ENCODE data around the gene SLCO3A1.

SLCO3A1 gene

DNA sequence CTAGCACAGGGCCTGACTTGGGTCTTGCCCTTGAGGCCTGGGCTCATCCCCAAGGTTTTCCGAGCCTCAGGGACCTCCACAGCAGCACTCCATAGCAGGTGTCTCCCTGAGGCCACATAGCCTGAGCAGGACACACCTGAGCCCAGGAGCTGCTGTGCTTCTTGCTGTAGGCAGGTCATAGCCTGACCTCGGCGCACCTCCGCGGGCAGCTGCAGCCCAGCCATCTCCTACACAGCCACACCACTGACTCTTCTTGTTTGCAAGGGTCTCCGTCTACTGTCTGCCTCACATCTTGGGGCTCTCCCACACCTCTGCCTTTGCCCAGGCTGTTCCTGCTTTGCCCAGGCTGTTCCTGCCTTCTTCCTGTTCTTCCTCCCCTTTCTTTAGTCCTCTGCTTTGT, 224.8 kb downstream of the SLCO3A1 start:
- Histone ChIP-seq H3K36me3 (ENCODE audit: control insufficient read depth in 1 of 2, insufficient read depth in 2 of 2, low read length in 2 of 2) (no peaks in the 10 kb centered on the region), H3K27ac (ENCODE audit: low read length) (no peak overlapping the region), H3K9me3 (ENCODE audit: control insufficient read depth in 1 of 2, low read length in 2 of 2) (no peaks in the 10 kb centered on the region), H3K4me3 (ENCODE audit: low read depth in 1 of 2, low read length in 2 of 2) (no peak overlapping the region), H3K27me3 (ENCODE audit: low read depth, low read length) (no peaks in the 10 kb centered on the region), H3K4me1 (ENCODE audit: control insufficient read depth in 1 of 2, insufficient read depth in 2 of 2, low read length in 2 of 2) (peaks cover 0 to 19% of the 10 kb centered on the region in 2 donors)

DNA sequence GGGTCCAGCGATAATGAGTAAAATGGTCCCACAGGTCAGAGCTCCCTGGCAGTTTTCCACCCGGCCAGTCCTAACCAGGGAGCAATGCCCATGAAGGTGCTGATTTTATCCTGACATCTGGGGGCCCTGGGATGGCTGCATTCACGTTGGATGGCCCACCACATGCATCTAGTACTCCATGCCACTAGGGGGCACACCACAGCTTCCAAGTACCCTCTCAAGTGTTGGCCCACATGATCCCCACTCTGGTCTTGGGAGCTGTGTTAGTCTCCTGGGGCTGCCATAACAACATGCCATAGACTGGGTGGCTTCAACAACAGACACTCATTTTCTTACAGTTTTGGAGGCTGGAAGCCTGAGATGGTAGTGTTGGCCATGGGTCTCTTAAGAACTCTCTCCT, 225.5 kb downstream of the SLCO3A1 start:
- peaks cover 0 to 19% of the 10 kb centered on the region in 2 donors for H3K4me1 ChIP-seq (ENCODE audit: control insufficient read depth in 1 of 2, insufficient read depth in 2 of 2, low read length in 2 of 2)
- H3K27ac ChIP-seq (ENCODE audit: low read length): no peak overlapping the region
- H3K27me3 ChIP-seq (ENCODE audit: low read depth, low read length): no peaks in the 10 kb centered on the region
- no peaks in the 10 kb centered on the region for H3K36me3 ChIP-seq (ENCODE audit: control insufficient read depth in 1 of 2, insufficient read depth in 2 of 2, low read length in 2 of 2)
- H3K9me3 ChIP-seq (ENCODE audit: control insufficient read depth in 1 of 2, low read length in 2 of 2): no peaks in the 10 kb centered on the region
- H3K4me3 ChIP-seq (ENCODE audit: low read depth in 1 of 2, low read length in 2 of 2): no peak overlapping the region

DNA sequence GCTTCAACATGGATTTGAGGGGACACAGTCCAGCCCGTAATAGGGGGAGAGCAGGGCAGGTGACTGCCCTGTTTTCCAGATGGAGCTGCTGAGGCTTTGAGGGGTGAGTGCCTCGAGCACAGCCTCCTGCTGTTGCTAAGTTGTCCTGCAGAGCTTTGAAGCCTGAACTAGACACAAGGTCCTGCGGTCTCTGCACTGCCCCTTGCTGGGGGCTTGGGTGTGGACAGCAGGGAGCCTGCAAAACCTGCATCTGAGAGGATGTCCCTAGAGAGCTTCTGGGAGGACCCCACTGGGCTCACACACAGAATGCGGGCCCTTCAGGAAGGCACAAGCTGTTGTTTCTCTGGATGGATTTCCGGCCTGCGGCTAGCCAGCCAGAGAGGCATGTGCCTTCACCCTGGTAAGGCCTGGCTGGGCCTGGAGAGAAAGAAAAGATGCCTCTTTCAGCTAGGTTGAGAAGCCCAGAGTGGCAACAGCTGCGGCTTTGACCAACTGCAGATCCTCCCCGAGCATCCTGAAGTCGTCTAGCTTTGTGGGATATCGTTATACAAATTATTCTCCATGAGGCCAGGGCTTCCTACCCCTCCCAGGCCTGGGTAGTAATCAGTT, 226.2 kb downstream of the SLCO3A1 start:
- H3K4me3 ChIP-seq (ENCODE audit: low read depth in 1 of 2, low read length in 2 of 2): no peak overlapping the region
- H3K36me3 ChIP-seq (ENCODE audit: control insufficient read depth in 1 of 2, insufficient read depth in 2 of 2, low read length in 2 of 2): no peaks in the 10 kb centered on the region
- H3K27ac ChIP-seq (ENCODE audit: low read length): no peak overlapping the region
- H3K27me3 ChIP-seq (ENCODE audit: low read depth, low read length): no peaks in the 10 kb centered on the region
- H3K9me3 ChIP-seq (ENCODE audit: control insufficient read depth in 1 of 2, low read length in 2 of 2): no peaks in the 10 kb centered on the region
- peaks cover 0 to 13% of the 10 kb centered on the region in 2 donors for H3K4me1 ChIP-seq (ENCODE audit: control insufficient read depth in 1 of 2, insufficient read depth in 2 of 2, low read length in 2 of 2)

DNA sequence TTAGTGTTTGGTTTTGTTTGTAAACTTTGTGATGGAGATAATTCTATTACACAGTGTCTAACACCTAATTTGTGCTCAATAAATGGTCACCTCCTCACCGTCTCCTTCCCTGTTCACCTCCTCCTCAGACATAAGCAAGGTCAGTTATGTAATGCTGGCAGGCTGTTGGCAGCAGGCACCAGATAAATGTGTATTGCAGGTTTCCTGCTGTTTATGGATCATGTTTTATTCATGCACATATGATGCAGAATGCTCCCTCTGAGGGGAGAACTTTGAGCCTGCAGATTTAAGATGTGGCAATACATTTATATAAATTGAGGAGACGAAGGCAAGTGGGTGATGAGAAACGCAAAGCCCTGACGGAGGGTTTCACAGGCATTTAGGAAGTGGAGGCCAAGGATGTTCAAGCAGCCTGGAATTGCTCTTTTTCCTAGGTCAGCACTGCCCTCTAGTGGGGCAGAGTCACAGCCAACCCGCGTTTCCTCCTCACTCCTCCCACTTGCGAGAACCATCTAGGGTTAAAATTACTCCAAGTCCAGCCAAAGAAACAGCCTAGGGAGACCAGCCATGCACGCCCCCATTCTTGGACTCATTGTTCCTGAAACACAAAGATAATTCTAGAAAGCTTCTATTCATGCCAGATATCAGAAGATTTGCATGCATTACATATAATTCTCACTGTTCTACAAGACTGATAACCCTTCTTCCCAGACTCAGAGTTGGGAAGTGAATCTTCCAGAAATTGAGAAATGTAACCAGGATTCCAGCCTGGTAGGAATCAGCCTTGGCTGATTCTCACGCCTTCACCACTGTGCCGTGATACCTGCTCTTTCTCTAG, 228.7 kb downstream of the SLCO3A1 start:
- no peaks in the 10 kb centered on the region for H3K9me3 ChIP-seq (ENCODE audit: control insufficient read depth in 1 of 2, low read length in 2 of 2)
- H3K27me3 ChIP-seq (ENCODE audit: low read depth, low read length): no peaks in the 10 kb centered on the region
- H3K27ac ChIP-seq (ENCODE audit: low read length): no peak overlapping the region
- peaks cover 0 to 11% of the 10 kb centered on the region in 2 donors for H3K4me1 ChIP-seq (ENCODE audit: control insufficient read depth in 1 of 2, insufficient read depth in 2 of 2, low read length in 2 of 2)
- no peaks in the 10 kb centered on the region for H3K36me3 ChIP-seq (ENCODE audit: control insufficient read depth in 1 of 2, insufficient read depth in 2 of 2, low read length in 2 of 2)
- H3K4me3 ChIP-seq (ENCODE audit: low read depth in 1 of 2, low read length in 2 of 2): no peak overlapping the region

DNA sequence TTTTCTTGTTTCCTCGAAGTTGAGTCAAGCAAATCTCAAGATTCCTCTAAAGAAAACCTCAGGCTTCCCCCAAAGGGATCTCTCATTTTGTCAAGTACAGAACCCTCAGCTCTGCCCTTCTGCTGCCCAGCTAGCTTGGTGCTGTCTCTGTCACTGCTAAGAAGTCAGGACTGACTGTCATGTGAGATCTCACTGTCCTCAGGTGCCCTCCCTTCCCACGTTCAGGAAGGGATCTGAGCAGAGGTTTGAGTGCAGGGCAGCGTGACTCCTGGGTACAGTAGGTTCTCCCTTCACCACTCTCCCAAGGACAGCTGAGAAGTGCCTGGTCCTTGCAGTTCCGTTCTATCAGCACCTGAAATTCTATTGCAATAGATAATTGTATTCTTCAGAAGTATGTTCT, 229.7 kb downstream of the SLCO3A1 start:
- Histone ChIP-seq H3K9me3 (ENCODE audit: control insufficient read depth in 1 of 2, low read length in 2 of 2) (no peaks in the 10 kb centered on the region), H3K4me3 (ENCODE audit: low read depth in 1 of 2, low read length in 2 of 2) (no peak overlapping the region), H3K27ac (ENCODE audit: low read length) (no peak overlapping the region), H3K27me3 (ENCODE audit: low read depth, low read length) (no peaks in the 10 kb centered on the region), H3K36me3 (ENCODE audit: control insufficient read depth in 1 of 2, insufficient read depth in 2 of 2, low read length in 2 of 2) (no peaks in the 10 kb centered on the region), H3K4me1 (ENCODE audit: control insufficient read depth in 1 of 2, insufficient read depth in 2 of 2, low read length in 2 of 2) (peaks cover 0 to 11% of the 10 kb centered on the region in 2 donors)

DNA sequence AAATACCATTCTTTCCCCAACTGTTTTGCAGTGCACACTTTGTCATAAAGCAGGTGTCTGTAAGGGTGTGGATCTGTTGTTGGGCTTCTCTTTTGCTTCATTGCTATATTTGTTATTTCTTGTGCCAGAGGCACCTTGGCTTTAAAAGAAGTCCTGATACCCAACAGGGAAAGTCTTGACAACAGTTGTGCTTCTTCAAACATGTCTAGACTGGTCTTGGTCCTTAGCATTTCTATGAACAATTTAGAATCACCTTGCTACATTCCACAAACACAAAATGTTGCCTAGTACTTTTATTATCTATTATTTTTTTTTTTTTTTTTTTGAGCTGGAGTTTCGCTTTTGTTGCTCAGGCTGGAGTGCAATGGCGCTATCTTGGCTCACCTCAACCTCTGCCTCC, 233.7 kb downstream of the SLCO3A1 start:
- no peak overlapping the region for H3K27ac ChIP-seq (ENCODE audit: low read length)
- H3K4me1 ChIP-seq (ENCODE audit: control insufficient read depth in 1 of 2, insufficient read depth in 2 of 2, low read length in 2 of 2): peaks cover 0 to 3% of the 10 kb centered on the region in 2 donors
- no peaks in the 10 kb centered on the region for H3K9me3 ChIP-seq (ENCODE audit: control insufficient read depth in 1 of 2, low read length in 2 of 2)
- H3K27me3 ChIP-seq (ENCODE audit: low read depth, low read length): no peaks in the 10 kb centered on the region
- H3K36me3 ChIP-seq (ENCODE audit: control insufficient read depth in 1 of 2, insufficient read depth in 2 of 2, low read length in 2 of 2): no peaks in the 10 kb centered on the region
- no peak overlapping the region for H3K4me3 ChIP-seq (ENCODE audit: low read depth in 1 of 2, low read length in 2 of 2)

DNA sequence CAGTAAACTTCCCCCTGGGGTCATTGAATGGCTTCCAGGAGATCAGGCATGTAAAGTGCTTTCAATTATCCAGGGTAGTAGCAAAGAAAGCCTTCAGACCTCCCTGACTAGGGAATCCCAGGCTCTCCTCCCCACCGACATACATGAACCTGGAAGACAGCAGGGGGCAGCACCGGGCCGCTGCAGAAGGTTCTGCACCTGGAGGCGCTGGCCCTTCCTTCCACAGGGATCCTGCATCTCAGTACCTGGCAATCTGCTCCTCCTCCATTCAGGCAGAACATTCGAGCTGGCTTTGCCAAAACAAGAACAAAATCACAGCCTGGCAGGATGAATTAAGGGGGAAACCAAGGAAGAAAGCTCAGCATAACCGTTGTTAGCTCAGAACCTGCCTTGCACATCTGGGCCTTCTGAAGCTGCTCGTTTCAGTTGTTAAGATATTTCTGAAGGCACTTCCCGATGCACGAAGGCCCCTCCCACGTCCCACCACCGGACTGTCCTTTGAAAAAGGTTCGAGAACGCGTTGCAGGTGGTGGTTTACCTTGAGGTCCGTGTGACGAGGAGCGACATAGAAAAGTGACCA, 237.7 kb downstream of the SLCO3A1 start:
- Histone ChIP-seq H3K4me1 (ENCODE audit: control insufficient read depth in 1 of 2, insufficient read depth in 2 of 2, low read length in 2 of 2) (no peaks in the 10 kb centered on the region), H3K36me3 (ENCODE audit: control insufficient read depth in 1 of 2, insufficient read depth in 2 of 2, low read length in 2 of 2) (peaks cover 0 to 8% of the 10 kb centered on the region in 2 donors), H3K4me3 (ENCODE audit: low read depth in 1 of 2, low read length in 2 of 2) (no peak overlapping the region), H3K27ac (ENCODE audit: low read length) (no peak overlapping the region), H3K27me3 (ENCODE audit: low read depth, low read length) (no peaks in the 10 kb centered on the region), H3K9me3 (ENCODE audit: control insufficient read depth in 1 of 2, low read length in 2 of 2) (no peaks in the 10 kb centered on the region)

DNA sequence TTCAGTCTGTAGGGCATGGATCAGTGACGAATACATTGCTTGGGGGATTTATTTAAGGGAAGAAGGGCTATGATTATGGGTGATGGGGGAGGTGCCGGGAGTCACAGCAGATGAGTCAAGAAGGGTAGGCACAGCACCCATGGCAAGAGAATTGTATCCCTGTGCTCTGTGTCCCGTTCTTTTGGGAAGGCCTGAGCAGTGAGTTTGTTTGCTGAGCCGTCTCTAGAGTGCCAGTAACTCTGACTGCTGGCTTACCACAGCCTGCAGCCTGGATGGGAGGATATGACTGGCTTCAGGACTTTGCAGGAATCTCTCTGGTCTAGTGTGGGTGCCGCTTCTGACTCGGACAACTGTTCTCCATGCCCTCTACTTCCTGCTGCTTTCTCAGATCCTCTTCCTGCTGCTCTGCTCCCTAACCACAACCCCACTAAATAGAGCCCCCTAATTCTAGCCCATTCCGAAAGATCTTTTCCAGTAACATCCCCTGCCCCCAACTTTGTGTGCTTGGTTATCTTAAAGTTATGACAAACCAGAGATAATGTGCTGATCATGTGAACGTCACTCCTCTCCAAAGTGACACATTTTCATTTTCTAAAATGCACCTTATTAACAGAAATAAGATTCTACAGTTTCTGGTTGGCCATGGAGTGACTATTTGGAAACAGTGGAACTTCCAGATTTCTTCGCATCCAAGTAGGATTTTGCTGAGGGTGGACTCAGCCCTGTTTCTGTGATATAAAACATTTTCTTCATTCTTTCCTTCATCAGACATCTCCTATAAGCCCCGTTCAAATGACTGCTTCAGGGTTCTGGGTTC, 239.0 kb downstream of the SLCO3A1 start:
- Histone ChIP-seq H3K27ac (ENCODE audit: low read length) (no peak overlapping the region), H3K4me1 (ENCODE audit: control insufficient read depth in 1 of 2, insufficient read depth in 2 of 2, low read length in 2 of 2) (peaks cover 0 to 3% of the 10 kb centered on the region in 2 donors)

DNA sequence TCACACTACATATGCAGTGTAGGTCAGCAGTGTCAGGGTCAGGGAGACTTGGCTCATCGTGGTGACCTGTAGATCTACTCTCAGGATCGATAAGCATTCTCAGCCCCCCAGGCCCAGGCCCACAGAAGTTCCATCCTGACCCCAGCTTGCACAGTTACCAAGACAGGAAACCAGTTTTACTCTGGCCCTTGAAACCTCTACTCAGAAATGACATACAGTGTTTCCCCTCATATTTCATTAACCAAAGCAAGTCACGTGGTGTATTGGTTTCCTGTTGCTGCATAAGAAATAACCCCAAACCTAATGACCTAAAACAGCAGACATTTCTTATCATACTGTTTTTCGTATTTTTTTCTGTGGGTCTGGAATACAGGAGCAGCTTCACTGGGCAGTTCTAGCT, 242.2 kb downstream of the SLCO3A1 start:
- H3K36me3 ChIP-seq (ENCODE audit: control insufficient read depth in 1 of 2, insufficient read depth in 2 of 2, low read length in 2 of 2): peaks cover 0 to 9% of the 10 kb centered on the region in 2 donors
- peaks cover 0 to 14% of the 10 kb centered on the region in 2 donors for H3K4me1 ChIP-seq (ENCODE audit: control insufficient read depth in 1 of 2, insufficient read depth in 2 of 2, low read length in 2 of 2)
- no peak overlapping the region for H3K27ac ChIP-seq (ENCODE audit: low read length)
- no peaks in the 10 kb centered on the region for H3K9me3 ChIP-seq (ENCODE audit: control insufficient read depth in 1 of 2, low read length in 2 of 2)
- H3K4me3 ChIP-seq (ENCODE audit: low read depth in 1 of 2, low read length in 2 of 2): no peak overlapping the region
- H3K27me3 ChIP-seq (ENCODE audit: low read depth, low read length): no peaks in the 10 kb centered on the region

More for the DNA sequence above, 239.0 kb downstream of the SLCO3A1 start:
- peaks cover 0 to 9% of the 10 kb centered on the region in 2 donors for H3K36me3 ChIP-seq (ENCODE audit: control insufficient read depth in 1 of 2, insufficient read depth in 2 of 2, low read length in 2 of 2)
- no peaks in the 10 kb centered on the region for H3K9me3 ChIP-seq (ENCODE audit: control insufficient read depth in 1 of 2, low read length in 2 of 2)
- H3K4me3 ChIP-seq (ENCODE audit: low read depth in 1 of 2, low read length in 2 of 2): no peak overlapping the region
- no peaks in the 10 kb centered on the region for H3K27me3 ChIP-seq (ENCODE audit: low read depth, low read length)

DNA sequence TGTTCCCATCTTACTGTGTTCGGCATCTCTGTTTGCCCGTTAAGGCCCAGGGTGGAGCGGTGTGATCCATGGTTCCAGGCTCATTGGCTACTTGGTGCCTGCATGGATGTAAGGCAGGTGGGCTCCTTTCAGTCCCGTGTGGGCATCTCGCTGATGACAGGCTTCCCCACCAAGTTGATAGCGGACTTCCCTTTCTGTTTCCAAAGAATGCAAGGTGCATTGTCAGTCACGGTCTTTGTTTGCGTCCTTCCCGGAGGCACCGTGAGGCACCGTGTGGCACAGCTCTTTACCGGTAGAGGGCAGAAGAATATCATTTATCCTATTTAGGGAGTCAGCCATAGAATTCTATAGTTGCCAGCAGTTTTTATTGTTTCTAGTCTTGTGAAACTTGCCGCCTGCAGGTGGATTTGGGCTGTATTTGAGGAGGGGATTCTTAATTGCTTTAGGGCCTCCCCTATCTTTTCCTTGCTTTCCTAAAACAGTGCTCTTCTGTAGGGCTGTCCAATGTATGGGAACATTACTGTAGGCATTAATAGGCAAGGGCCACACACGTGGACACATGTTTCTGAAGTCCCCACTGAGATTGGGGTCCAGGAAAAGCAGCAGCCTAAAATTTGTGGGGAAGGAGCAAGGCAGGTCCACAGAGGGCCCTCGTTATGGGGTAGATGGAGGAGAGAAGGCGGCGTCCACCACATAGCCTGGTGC, 244.1 kb downstream of the SLCO3A1 start:
- Histone ChIP-seq H3K27ac (ENCODE audit: low read length) (no peak overlapping the region), H3K36me3 (ENCODE audit: control insufficient read depth in 1 of 2, insufficient read depth in 2 of 2, low read length in 2 of 2) (peaks cover 0 to 12% of the 10 kb centered on the region in 2 donors)

More for the DNA sequence above, 244.1 kb downstream of the SLCO3A1 start:
- no peaks in the 10 kb centered on the region for H3K9me3 ChIP-seq (ENCODE audit: control insufficient read depth in 1 of 2, low read length in 2 of 2)
- H3K27me3 ChIP-seq (ENCODE audit: low read depth, low read length): no peaks in the 10 kb centered on the region
- no peak overlapping the region for H3K4me3 ChIP-seq (ENCODE audit: low read depth in 1 of 2, low read length in 2 of 2)
- H3K4me1 ChIP-seq (ENCODE audit: control insufficient read depth in 1 of 2, insufficient read depth in 2 of 2, low read length in 2 of 2): peaks cover 0 to 14% of the 10 kb centered on the region in 2 donors

Data from muscle layer of duodenum (tissue), 2 donors.